ENCODE results near the gene KAZN. TPM values are rescaled to one million over a fixed set of nuclear protein-coding genes. Genes with fewer than 3 reads are reported as not detected.

Gene KAZN
- total and polyA plus RNA-seq, 4 donors, result 17.8 to 54.0 (median 38.4) TPM

DNA sequence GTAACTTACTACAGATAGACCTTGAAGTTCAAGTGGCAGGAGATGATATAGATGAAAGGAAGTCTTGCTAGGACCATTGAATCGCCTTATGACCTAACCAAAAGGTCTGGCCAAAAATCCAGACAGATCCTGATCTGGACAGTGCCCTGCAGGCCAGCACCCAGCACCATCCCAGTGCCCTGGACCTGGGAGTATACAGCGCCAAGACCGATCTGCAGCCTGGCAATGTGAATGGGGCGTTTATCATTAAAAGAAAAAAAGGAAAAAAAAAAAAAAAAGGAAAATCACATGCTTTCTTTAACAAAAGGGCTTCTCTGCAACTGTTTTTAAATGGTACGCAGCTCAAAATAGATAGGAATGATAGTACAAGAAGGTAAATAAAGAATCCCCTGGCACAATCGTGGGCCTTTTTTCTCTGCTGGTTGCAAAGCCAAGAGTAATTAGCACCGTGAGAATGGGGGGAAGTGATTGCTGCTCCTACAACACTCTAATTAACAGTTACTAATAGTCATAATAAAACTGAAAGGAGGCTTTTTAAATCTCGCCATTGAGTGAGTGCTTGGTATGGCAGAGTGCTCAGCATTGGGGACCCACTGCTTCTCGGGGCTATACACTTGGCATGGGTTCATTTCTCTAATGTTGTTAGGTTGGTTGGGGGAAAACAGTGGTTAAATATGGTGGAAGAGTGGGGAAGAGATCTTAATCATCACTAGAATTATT lies 146.7 kb downstream of the KAZN start:
- H3K27ac ChIP-seq (ENCODE audit: low read depth, low read length), result no peak overlapping the region
- WGBS (ENCODE audit: insufficient coverage), result 60% methylated on average over 2 of the region's 9 CpGs

DNA sequence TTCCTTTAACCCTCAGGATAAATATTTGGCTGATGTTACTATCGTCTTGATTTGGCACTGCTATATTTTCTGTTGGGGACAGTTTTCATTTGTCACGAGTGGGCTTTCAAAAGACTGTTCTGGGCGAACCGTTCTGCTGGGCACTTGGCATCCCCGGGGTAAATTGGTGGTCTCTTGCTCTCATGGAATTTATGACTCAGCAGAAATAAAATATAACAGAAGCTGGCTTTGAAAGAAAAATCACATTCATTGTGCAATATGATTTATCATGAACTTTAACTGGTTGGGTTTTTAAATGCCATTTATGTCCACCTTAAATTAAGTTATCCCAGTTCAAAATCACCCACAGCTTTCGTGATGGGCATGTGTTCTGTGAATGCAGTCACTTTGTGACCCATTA lies 147.3 kb downstream of the KAZN start:
- Histone ChIP-seq H3K4me3 (ENCODE audit: low read depth, low read length) (no peak overlapping the region), H3K36me3 (ENCODE audit: control insufficient read depth, insufficient read depth, low read length) (no peaks in the 10 kb centered on the region), H3K27ac (ENCODE audit: low read depth, low read length) (no peak overlapping the region), H3K4me1 (ENCODE audit: control insufficient read depth, insufficient read depth, low read length) (peaks cover 15% of the 10 kb centered on the region), H3K9me3 (ENCODE audit: control insufficient read depth, insufficient read depth, low read length) (no peaks in the 10 kb centered on the region), H3K27me3 (ENCODE audit: control insufficient read depth, insufficient read depth, low read length) (no peaks in the 10 kb centered on the region)
- WGBS (ENCODE audit: insufficient coverage), result 46% methylated on average over 4 of the region's 6 CpGs
- no peak for DNase-seq (ENCODE audit: low read depth in 4 of 6, low spot score in 6 of 6)

More for the DNA sequence above, 146.7 kb downstream of the KAZN start:
- Histone ChIP-seq H3K4me1 (ENCODE audit: control insufficient read depth, insufficient read depth, low read length) (peaks cover 19% of the 10 kb centered on the region), H3K9me3 (ENCODE audit: control insufficient read depth, insufficient read depth, low read length) (no peaks in the 10 kb centered on the region), H3K4me3 (ENCODE audit: low read depth, low read length) (no peak overlapping the region), H3K27me3 (ENCODE audit: control insufficient read depth, insufficient read depth, low read length) (no peaks in the 10 kb centered on the region), H3K36me3 (ENCODE audit: control insufficient read depth, insufficient read depth, low read length) (no peaks in the 10 kb centered on the region)
- peak in 2 of 6 donors; percentile 64 to 88 for DNase-seq (ENCODE audit: low read depth in 4 of 6, low spot score in 6 of 6)

- Histone ChIP-seq H3K4me3 (ENCODE audit: low read depth, low read length) (no peak overlapping the region), H3K4me1 (ENCODE audit: control insufficient read depth, insufficient read depth, low read length) (peaks cover 9% of the 10 kb centered on the region), H3K36me3 (ENCODE audit: control insufficient read depth, insufficient read depth, low read length) (no peaks in the 10 kb centered on the region), H3K9me3 (ENCODE audit: control insufficient read depth, insufficient read depth, low read length) (no peaks in the 10 kb centered on the region), H3K27ac (ENCODE audit: low read depth, low read length) (no peak overlapping the region), H3K27me3 (ENCODE audit: control insufficient read depth, insufficient read depth, low read length) (no peaks in the 10 kb centered on the region)
- DNase-seq (ENCODE audit: low read depth in 4 of 6, low spot score in 6 of 6), result no peak
- WGBS (ENCODE audit: insufficient coverage), result 85% methylated on average over 2 of the region's 4 CpGs
These were observed 147.9 kb downstream of the KAZN start for GRCh38 chr1:14746393-14746792.

GRCh38 chr1:14748151-14748550 lies 149.7 kb downstream of the KAZN start:
- H3K27me3 ChIP-seq (ENCODE audit: control insufficient read depth, insufficient read depth, low read length), result no peaks in the 10 kb centered on the region
- WGBS (ENCODE audit: insufficient coverage), result no CpG with 5 or more reads among the region's 5 CpGs
- DNase-seq (ENCODE audit: low read depth in 4 of 6, low spot score in 6 of 6), result no peak
- no peak overlapping the region for H3K4me3 ChIP-seq (ENCODE audit: low read depth, low read length)
- no peaks in the 10 kb centered on the region for H3K36me3 ChIP-seq (ENCODE audit: control insufficient read depth, insufficient read depth, low read length)
- H3K4me1 ChIP-seq (ENCODE audit: control insufficient read depth, insufficient read depth, low read length), result peaks cover 8% of the 10 kb centered on the region
- no peak overlapping the region for H3K27ac ChIP-seq (ENCODE audit: low read depth, low read length)
- no peaks in the 10 kb centered on the region for H3K9me3 ChIP-seq (ENCODE audit: control insufficient read depth, insufficient read depth, low read length)

DNA sequence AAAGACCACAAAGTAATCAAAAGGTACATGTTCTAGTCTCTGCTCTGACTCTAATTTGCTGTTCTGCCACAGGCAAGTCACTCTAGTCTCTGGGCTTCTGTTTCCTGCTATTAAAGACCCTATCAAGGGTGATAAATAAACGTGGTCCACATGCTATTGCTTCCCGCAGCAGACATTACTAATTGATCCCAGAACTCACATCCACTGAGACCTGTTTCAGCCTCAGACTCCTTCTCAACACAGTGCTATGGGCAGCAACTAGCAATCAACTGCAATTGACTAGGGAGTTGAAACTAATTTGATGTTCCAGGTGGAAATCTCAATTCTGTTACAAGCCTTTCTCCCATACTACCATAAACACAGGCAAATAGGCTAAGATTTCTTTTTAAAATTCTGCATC lies 150.5 kb downstream of the KAZN start:
- H3K27ac ChIP-seq (ENCODE audit: low read depth, low read length), result no peak overlapping the region
- H3K4me1 ChIP-seq (ENCODE audit: control insufficient read depth, insufficient read depth, low read length), result peaks cover 8% of the 10 kb centered on the region
- no peak for DNase-seq (ENCODE audit: low read depth in 4 of 6, low spot score in 6 of 6)
- no peaks in the 10 kb centered on the region for H3K36me3 ChIP-seq (ENCODE audit: control insufficient read depth, insufficient read depth, low read length)
- H3K4me3 ChIP-seq (ENCODE audit: low read depth, low read length), result no peak overlapping the region
- H3K9me3 ChIP-seq (ENCODE audit: control insufficient read depth, insufficient read depth, low read length), result no peaks in the 10 kb centered on the region
- 59% methylated on average over 2 of the region's 2 CpGs for WGBS (ENCODE audit: insufficient coverage)
- no peaks in the 10 kb centered on the region for H3K27me3 ChIP-seq (ENCODE audit: control insufficient read depth, insufficient read depth, low read length)

DNA sequence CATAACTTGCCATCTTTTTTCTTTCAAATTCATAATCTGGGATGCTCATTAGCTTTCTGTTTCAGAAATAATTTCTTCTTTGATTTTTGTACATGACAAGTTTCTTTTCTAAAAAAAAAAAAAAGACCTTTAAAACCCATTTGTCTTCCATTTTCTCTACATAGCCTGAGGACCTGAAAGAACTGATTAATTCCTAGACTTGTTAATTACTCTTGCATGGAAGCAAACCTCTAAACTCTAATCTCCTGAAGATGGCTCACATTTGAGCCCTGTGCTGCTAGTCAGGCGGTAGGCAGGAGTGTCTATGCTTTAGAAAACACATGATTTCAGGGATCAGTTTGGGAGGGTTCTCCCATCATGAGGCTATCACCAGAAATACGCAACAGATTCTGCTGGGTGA lies 152.0 kb downstream of the KAZN start:
- no peak overlapping the region for H3K4me3 ChIP-seq (ENCODE audit: low read depth, low read length)
- WGBS (ENCODE audit: insufficient coverage), result no CpG with 5 or more reads among the region's 2 CpGs
- H3K27me3 ChIP-seq (ENCODE audit: control insufficient read depth, insufficient read depth, low read length), result no peaks in the 10 kb centered on the region
- H3K4me1 ChIP-seq (ENCODE audit: control insufficient read depth, insufficient read depth, low read length), result peaks cover 7% of the 10 kb centered on the region
- DNase-seq (ENCODE audit: low read depth in 4 of 6, low spot score in 6 of 6), result no peak
- H3K9me3 ChIP-seq (ENCODE audit: control insufficient read depth, insufficient read depth, low read length), result no peaks in the 10 kb centered on the region
- no peak overlapping the region for H3K27ac ChIP-seq (ENCODE audit: low read depth, low read length)
- no peaks in the 10 kb centered on the region for H3K36me3 ChIP-seq (ENCODE audit: control insufficient read depth, insufficient read depth, low read length)

GRCh38 chr1:14755518-14756252 lies 157.2 kb downstream of the KAZN start:
- no peaks in the 10 kb centered on the region for H3K9me3 ChIP-seq (ENCODE audit: control insufficient read depth, insufficient read depth, low read length)
- H3K4me3 ChIP-seq (ENCODE audit: low read depth, low read length), result no peak overlapping the region
- DNase-seq (ENCODE audit: low read depth in 4 of 6, low spot score in 6 of 6), result peak in 2 of 6 donors; percentile 57 to 66

DNA sequence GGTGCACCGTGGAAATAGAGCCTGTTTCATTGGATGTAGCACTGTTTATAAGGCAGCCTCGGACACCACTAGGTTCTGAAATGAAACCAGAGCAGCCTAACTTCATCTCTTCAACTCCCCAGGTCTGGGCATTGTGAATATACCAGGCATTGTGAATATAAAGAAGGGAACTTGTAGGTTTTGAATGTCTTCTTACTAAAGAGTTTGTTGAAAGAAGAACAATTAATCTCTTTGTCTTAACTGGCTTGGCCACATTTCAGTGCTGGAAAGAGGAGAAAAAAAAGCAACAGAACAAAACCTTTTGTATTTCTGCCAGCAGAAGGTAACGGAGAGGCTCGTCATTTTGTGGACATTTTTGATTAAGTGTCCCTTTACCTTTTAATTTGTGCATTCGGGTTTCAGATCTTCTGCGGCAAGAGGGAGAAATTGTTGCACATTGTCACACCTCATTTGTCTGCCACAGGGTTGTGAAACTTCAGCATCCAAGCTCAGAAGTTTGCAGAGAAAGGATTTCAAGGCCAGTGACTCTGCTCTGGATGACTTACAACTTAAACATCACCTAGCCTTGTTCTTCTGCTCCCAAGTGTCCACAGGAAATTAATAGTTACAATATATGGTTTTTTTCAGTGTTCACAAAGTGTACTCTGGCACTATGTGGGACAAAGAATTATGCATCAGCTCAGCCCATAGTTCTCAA lies 158.3 kb downstream of the KAZN start:
- Histone ChIP-seq H3K36me3 (ENCODE audit: control insufficient read depth, insufficient read depth, low read length) (no peaks in the 10 kb centered on the region), H3K27ac (ENCODE audit: low read depth, low read length) (no peak overlapping the region), H3K4me3 (ENCODE audit: low read depth, low read length) (no peak overlapping the region), H3K4me1 (ENCODE audit: control insufficient read depth, insufficient read depth, low read length) (peaks cover 24% of the 10 kb centered on the region), H3K27me3 (ENCODE audit: control insufficient read depth, insufficient read depth, low read length) (peaks cover 3% of the 10 kb centered on the region), H3K9me3 (ENCODE audit: control insufficient read depth, insufficient read depth, low read length) (no peaks in the 10 kb centered on the region)
- DNase-seq (ENCODE audit: low read depth in 4 of 6, low spot score in 6 of 6), result peak in 2 of 6 donors; percentile 16 to 32
- 40% methylated on average over 1 of the region's 6 CpGs for WGBS (ENCODE audit: insufficient coverage)

More at GRCh38 chr1:14755518-14756252, 157.2 kb downstream of the KAZN start:
- H3K27ac ChIP-seq (ENCODE audit: low read depth, low read length), result no peak overlapping the region
- WGBS (ENCODE audit: insufficient coverage), result 32% methylated on average over 8 of the region's 9 CpGs
- H3K36me3 ChIP-seq (ENCODE audit: control insufficient read depth, insufficient read depth, low read length), result no peaks in the 10 kb centered on the region
- peaks cover 21% of the 10 kb centered on the region for H3K4me1 ChIP-seq (ENCODE audit: control insufficient read depth, insufficient read depth, low read length)
- H3K27me3 ChIP-seq (ENCODE audit: control insufficient read depth, insufficient read depth, low read length), result peaks cover 3% of the 10 kb centered on the region

DNA sequence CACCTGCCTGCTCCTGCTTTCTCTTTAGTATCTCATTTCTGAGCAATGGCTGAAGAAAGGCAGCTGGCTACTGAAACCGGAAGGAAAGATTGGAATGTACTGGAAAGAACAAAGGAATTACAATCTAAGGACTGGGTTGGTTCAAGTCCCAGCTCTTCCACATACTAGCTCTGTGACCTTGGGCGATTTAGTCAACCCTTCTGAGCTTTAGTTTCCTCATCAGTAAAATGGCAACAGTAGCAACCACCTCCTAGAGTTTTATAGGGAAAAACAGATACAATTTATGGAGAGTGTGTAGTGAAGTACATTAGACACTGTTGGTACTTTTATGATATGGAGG lies 158.8 kb downstream of the KAZN start:
- no peak for DNase-seq (ENCODE audit: low read depth in 4 of 6, low spot score in 6 of 6)
- H3K27me3 ChIP-seq (ENCODE audit: control insufficient read depth, insufficient read depth, low read length), result peaks cover 3% of the 10 kb centered on the region
- 80% methylated on average over 1 of the region's 2 CpGs for WGBS (ENCODE audit: insufficient coverage)
- H3K36me3 ChIP-seq (ENCODE audit: control insufficient read depth, insufficient read depth, low read length), result no peaks in the 10 kb centered on the region
- no peak overlapping the region for H3K4me3 ChIP-seq (ENCODE audit: low read depth, low read length)
- no peak overlapping the region for H3K27ac ChIP-seq (ENCODE audit: low read depth, low read length)
- peaks cover 24% of the 10 kb centered on the region for H3K4me1 ChIP-seq (ENCODE audit: control insufficient read depth, insufficient read depth, low read length)
- H3K9me3 ChIP-seq (ENCODE audit: control insufficient read depth, insufficient read depth, low read length), result no peaks in the 10 kb centered on the region

Data from spinal cord (tissue), 10 donors.